SK-N-SH (cell line): ENCODE measurements around the gene ATP6V1D.

Experiments
- CTCF ChIP-seq: fragments of 200-600 bp; sonication (generic); IDR thresholded peaks from 2 replicates; pipeline ENCODE4 v1.6.1; 2017; ENCODE audit warnings: antibody characterized with exemption, mild to moderate bottlenecking, moderate library complexity
- ELF1 ChIP-seq: IDR thresholded peaks from 2 replicates; pipeline ENCODE4 v1.4.0; 2012
- EP300 ChIP-seq, 2 experiments: IDR thresholded peaks; 2 replicates each; pipeline versions ENCODE4 v1.4.0 to v1.6.1; 2012; ENCODE audit warnings: borderline replicate concordance in 1 of 2, low read depth in 1 of 2, low read length in 1 of 2
- JUND ChIP-seq: IDR thresholded peaks from 2 replicates; pipeline ENCODE4 v1.4.0; 2012
- MAX ChIP-seq: IDR thresholded peaks from 2 replicates; pipeline ENCODE4 v1.4.0; 2012; ENCODE audit warnings: low read depth
- RAD21 ChIP-seq: IDR thresholded peaks from 2 replicates; pipeline ENCODE4 v1.6.1; 2012; ENCODE audit warnings: mild to moderate bottlenecking, low read length
- TAF1 ChIP-seq: IDR thresholded peaks from 2 replicates; pipeline ENCODE4 v1.6.1; 2012; ENCODE audit warnings: low read depth, mild to moderate bottlenecking, low read length, moderate library complexity, borderline replicate concordance

- TF ChIP-seq CTCF (no peak), TAF1 (no peak), MAX (no peak), JUND (no peak), RAD21 (no peak), EP300 (IDR thresholded peaks at IDR 0.05; ENCODE audit: borderline replicate concordance in 1 of 2, low read depth in 1 of 2, low read length in 1 of 2) (no peak), ELF1 (no peak)
These were observed 13.7 kb upstream of the ATP6V1D start for GRCh38 chr14:67373347-67373746.
